ENCODE data around the gene ISM2. TPM values are rescaled to one million over a fixed set of nuclear protein-coding genes. Genes with fewer than 3 reads are reported as not detected.

ISM2 gene
- polyA plus RNA-seq, 1 donor from 2014 or later = 1.4 TPM

GRCh38 chr14:77458249-77458950, 40.2 kb downstream of the ISM2 start:
- no peaks in the 10 kb centered on the region for H4K20me1 ChIP-seq (ENCODE audit: insufficient read depth)
- TF ChIP-seq MXI1 (conservative IDR thresholded peaks at IDR 0.05; ENCODE audit: poor library complexity, severe bottlenecking) (peak; percentile 45), REST (IDR thresholded peaks at IDR 0.05; ENCODE audit: borderline replicate concordance) (peak; percentile 14), EZH2 (IDR thresholded peaks at IDR 0.05; ENCODE audit: borderline replicate concordance, insufficient read depth, low read length, poor library complexity, severe bottlenecking) (no peak)
- no peaks in the 10 kb centered on the region for H3K27me3 ChIP-seq (ENCODE audit: insufficient read depth, low read depth, low read length)
- H3K36me3 ChIP-seq (ENCODE audit: insufficient read depth, low read length) = peaks cover 5% of the 10 kb centered on the region
- H3K9me3 ChIP-seq (ENCODE audit: low read length) = no peaks in the 10 kb centered on the region
- peak overlapping the region; percentile 82 for H3K9ac ChIP-seq (ENCODE audit: low read length)
- H3F3A ChIP-seq (ENCODE audit: insufficient read depth, low read length, poor library complexity, severe bottlenecking) = no peaks in the 10 kb centered on the region
- peak overlapping the region; percentile 98 for H2AFZ ChIP-seq (ENCODE audit: low read depth, low read length)
- H3K9me2 ChIP-seq (ENCODE audit: insufficient read depth, low read length) = no peaks in the 10 kb centered on the region
- peak overlapping the region; percentile 91 for H3K27ac ChIP-seq (ENCODE audit: low read length)
- peak overlapping the region; percentile 99 for H3K4me2 ChIP-seq (ENCODE audit: low read length)
- peaks cover 40% of the 10 kb centered on the region for H3K79me2 ChIP-seq (replicated peaks; ENCODE audit: insufficient read depth, low read length)
- H3K4me3 ChIP-seq (ENCODE audit: low read length) = peak overlapping the region; percentile 70

- peak within 1 kb of the TSS; percentile 99 for H3K4me2 ChIP-seq (ENCODE audit: low read length)
- peak within 1 kb of the TSS; percentile 70 for H3K4me3 ChIP-seq (ENCODE audit: low read length)
- no peaks in the 10 kb centered on the region for H3K9me2 ChIP-seq (ENCODE audit: insufficient read depth, low read length)
- peaks cover 5% of the 10 kb centered on the region for H3K36me3 ChIP-seq (ENCODE audit: insufficient read depth, low read length)
- TF ChIP-seq RAD21 (conservative IDR thresholded peaks at IDR 0.05) (peak; percentile 19), TAF1 (IDR thresholded peaks at IDR 0.05; ENCODE audit: low read depth) (no peak), REST (IDR thresholded peaks at IDR 0.05; ENCODE audit: borderline replicate concordance) (peak; percentile 29), MXI1 (conservative IDR thresholded peaks at IDR 0.05; ENCODE audit: poor library complexity, severe bottlenecking) (peak; percentile 74), EP300 (conservative IDR thresholded peaks at IDR 0.05; ENCODE audit: poor library complexity, severe bottlenecking) (peak; percentile 9), CTCF (IDR thresholded peaks at IDR 0.05; ENCODE audit: poor library complexity, severe bottlenecking) (peak; percentile 4), SMC3 (conservative IDR thresholded peaks at IDR 0.05; ENCODE audit: poor library complexity) (peak; percentile 26), POLR2AphosphoS5 (IDR thresholded peaks at IDR 0.05) (peak; percentile 93), EZH2 (IDR thresholded peaks at IDR 0.05; ENCODE audit: borderline replicate concordance, insufficient read depth, low read length, poor library complexity, severe bottlenecking) (no peak)
- no peaks in the 10 kb centered on the region for H3F3A ChIP-seq (ENCODE audit: insufficient read depth, low read length, poor library complexity, severe bottlenecking)
- peak within 1 kb of the TSS; percentile 91 for H3K27ac ChIP-seq (ENCODE audit: low read length)
- H3K27me3 ChIP-seq (ENCODE audit: insufficient read depth, low read depth, low read length) = no peaks in the 10 kb centered on the region
- H2AFZ ChIP-seq (ENCODE audit: low read depth, low read length) = peak within 1 kb of the TSS; percentile 98
- H4K20me1 ChIP-seq (ENCODE audit: insufficient read depth) = no peaks in the 10 kb centered on the region
- H3K9me3 ChIP-seq (ENCODE audit: low read length) = no peaks in the 10 kb centered on the region
- H3K79me2 ChIP-seq (replicated peaks; ENCODE audit: insufficient read depth, low read length) = peaks cover 40% of the 10 kb centered on the region
- H3K9ac ChIP-seq (ENCODE audit: low read length) = peak within 1 kb of the TSS; percentile 82
These were observed 40.9 kb downstream of the ISM2 start, which contains the start of the genes AHSA1 and VIPAS39 for GRCh38 chr14:77457522-77458248. Gene AHSA1, plus strand, starts transcription at chr14:77458093. Its CDS starts 97 bp downstream, at chr14:77458190. Gene VIPAS39, minus strand, starts transcription at chr14:77457601. Its CDS starts 3,499 bp downstream, at chr14:77454102.
